Epithelial cell of esophagus (primary cell): Measurements from ENCODE around the gene LRRC4C.
A peak's percentile ranks its signal among the peaks of the same experiment; 100 is the strongest.
"Not testable (repeated sequence)": the region's sequence is repeated elsewhere in the genome, so short reads cannot be mapped to it uniquely, and the experiment has no call there.

ENCODE experiments used
- DNase-seq: peaks from one replicate; pipeline ENCODE4 v3.0.0; 2010; ENCODE audit warnings: low read depth
- H3K4me3 ChIP-seq: 2 replicates; pipeline ENCODE4 v1.5.1; 2011; ENCODE audit warnings: mild to moderate bottlenecking, low read length, control low read depth
- TF ChIP-seq, protein P1 (sequence below): IDR thresholded peaks from 2 replicates; pipeline ENCODE4 v1.5.1; 2011; ENCODE audit warnings: low read depth, mild to moderate bottlenecking, low read length, control low read depth, inconsistent platforms; ENCODE audit not compliant: insufficient read depth; ENCODE audit errors: missing control alignments

LRRC4C gene

DNA sequence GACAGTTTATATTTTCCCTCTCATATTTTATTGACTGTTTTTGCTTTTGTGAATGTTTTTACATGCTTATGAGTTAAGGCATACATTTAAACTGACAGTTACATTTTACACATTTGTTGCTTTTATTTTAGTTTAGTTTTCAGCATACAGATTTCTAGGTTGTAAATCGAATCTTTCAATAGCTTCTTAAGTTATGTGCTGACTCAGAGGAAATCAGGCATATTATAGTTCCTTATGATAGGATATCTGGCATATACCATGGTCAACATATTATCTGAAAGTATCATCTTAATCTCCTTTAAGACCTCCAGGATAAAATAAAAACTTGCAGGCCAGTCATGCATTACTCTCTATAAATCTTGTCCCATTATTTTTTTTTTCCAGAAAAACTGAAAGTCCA is 916.6 kb downstream of the LRRC4C start:
- no peak for DNase-seq
- H3K4me3 ChIP-seq = no peak overlapping the region
- TF ChIP-seq, protein P1, sequence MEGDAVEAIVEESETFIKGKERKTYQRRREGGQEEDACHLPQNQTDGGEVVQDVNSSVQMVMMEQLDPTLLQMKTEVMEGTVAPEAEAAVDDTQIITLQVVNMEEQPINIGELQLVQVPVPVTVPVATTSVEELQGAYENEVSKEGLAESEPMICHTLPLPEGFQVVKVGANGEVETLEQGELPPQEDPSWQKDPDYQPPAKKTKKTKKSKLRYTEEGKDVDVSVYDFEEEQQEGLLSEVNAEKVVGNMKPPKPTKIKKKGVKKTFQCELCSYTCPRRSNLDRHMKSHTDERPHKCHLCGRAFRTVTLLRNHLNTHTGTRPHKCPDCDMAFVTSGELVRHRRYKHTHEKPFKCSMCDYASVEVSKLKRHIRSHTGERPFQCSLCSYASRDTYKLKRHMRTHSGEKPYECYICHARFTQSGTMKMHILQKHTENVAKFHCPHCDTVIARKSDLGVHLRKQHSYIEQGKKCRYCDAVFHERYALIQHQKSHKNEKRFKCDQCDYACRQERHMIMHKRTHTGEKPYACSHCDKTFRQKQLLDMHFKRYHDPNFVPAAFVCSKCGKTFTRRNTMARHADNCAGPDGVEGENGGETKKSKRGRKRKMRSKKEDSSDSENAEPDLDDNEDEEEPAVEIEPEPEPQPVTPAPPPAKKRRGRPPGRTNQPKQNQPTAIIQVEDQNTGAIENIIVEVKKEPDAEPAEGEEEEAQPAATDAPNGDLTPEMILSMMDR = no peak

DNA sequence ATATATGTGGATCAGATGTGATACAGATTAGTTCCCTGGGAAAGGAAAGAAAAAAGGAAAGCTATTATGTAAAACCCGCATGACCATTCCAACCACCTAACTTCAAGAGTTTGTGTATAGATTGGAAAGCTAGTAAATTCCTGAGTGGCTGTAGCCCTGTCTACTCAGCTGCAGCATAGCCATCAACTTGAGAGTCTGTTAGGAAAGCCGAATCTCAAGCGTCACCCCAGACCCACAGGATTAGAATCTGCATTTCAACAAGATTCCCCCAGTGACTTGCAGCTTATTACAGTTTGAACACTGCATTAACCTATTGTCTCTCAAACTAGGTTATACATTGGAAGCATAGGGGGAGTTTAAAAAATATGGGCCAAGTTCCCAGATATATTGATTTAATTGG is 921.7 kb downstream of the LRRC4C start:
- no peak overlapping the region for H3K4me3 ChIP-seq
- TF ChIP-seq, protein P1 = no peak
- no peak for DNase-seq

DNA sequence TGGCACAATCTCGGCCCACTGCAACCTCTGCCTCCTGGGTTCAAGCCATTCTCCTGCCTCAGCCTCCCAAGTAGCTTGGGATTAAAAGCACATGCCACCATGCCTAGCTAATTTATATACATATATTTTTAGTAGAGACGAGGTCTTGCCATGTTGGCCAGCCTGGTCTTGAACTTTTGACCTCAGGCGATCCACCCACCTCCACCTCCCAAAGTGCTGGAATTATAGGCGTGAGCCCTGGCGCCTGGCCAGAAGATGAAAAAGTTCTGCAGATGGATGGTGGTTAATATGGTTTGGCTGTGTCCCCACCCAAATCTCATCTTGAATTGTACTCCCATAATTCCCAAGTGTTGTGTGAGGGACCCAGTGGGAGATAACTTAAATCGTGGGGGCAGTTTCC is 937.4 kb downstream of the LRRC4C start:
- not testable (repeated sequence) for DNase-seq, H3K4me3 ChIP-seq

GRCh38 chr11:40517122-40517521 is 942.3 kb downstream of the LRRC4C start:
- no peak overlapping the region for H3K4me3 ChIP-seq
- DNase-seq = no peak
- TF ChIP-seq, protein P1 = no peak

- TF ChIP-seq, protein P1 = no peak
- DNase-seq = peak; percentile 53
- no peak overlapping the region for H3K4me3 ChIP-seq
Observed at GRCh38 chr11:40514124-40514523, 945.3 kb downstream of the LRRC4C start.

- TF ChIP-seq, protein P1 = no peak
Observed at GRCh38 chr11:40513281-40513680, 946.2 kb downstream of the LRRC4C start.

GRCh38 chr11:40508303-40508702 is 951.1 kb downstream of the LRRC4C start:
- DNase-seq = no peak
- TF ChIP-seq, protein P1 = no peak
- no peak overlapping the region for H3K4me3 ChIP-seq

More at GRCh38 chr11:40513281-40513680, 946.2 kb downstream of the LRRC4C start:
- no peak for DNase-seq
- no peak overlapping the region for H3K4me3 ChIP-seq
